A673 (cell line): ENCODE measurements around the gene SLC24A4. TPM values are rescaled to one million over a fixed set of nuclear protein-coding genes. Genes with fewer than 3 reads are reported as not detected.

ENCODE experiments used
- BruUV-seq: library from RNA; stranded (reverse); fragments of 400-500 nt; replicated peaks from 2 replicates; lab custom pipeline; 2021; lab: Mats Ljungman, UMichigan
- CTCF ChIA-PET: fragments of 300-600 bp; sonication (Branson Sonifier 250); formaldehyde crosslinking; loops from one replicate; lab custom pipeline; 2022; ENCODE audit warnings: antibody characterized with exemption; lab: Charles Lee
- POLR2A ChIA-PET: fragments of 300-600 bp; sonication (Branson Sonifier 250); formaldehyde crosslinking; loops from one replicate; lab custom pipeline; 2022; ENCODE audit warnings: antibody characterized with exemption; ENCODE audit not compliant: low non-redundant PET; lab: Charles Lee
- DNase-seq: peaks from one replicate; pipeline ENCODE4 v3.0.0-alpha.2; 2015; ENCODE audit warnings: low spot score
- H3K27ac ChIP-seq: fragments of 200-600 bp; sonication (generic); 2 replicates; pipeline ENCODE4 v1.5.1; 2016; ENCODE audit warnings: mixed run types, low read depth, mild to moderate bottlenecking, mixed read lengths, antibody characterized with exemption, low read length; ENCODE audit not compliant: poor library complexity, severe bottlenecking
- H3K27me3 ChIP-seq: fragments of 200-600 bp; sonication (generic); replicated peaks from 2 replicates; pipeline ENCODE4 v1.6.1; 2017; ENCODE audit warnings: mixed run types, low read depth, mild to moderate bottlenecking, mixed read lengths, antibody characterized with exemption, low read length; ENCODE audit not compliant: insufficient read depth, poor library complexity
- H3K36me3 ChIP-seq: fragments of 200-600 bp; sonication (generic); 2 replicates; pipeline ENCODE4 v1.6.1; 2016; ENCODE audit warnings: mixed run types, mild to moderate bottlenecking, mixed read lengths, antibody characterized with exemption, low read length; ENCODE audit not compliant: insufficient read depth, poor library complexity, severe bottlenecking
- H3K4me1 ChIP-seq: fragments of 200-600 bp; sonication (generic); 2 replicates; pipeline ENCODE4 v1.6.1; 2017; ENCODE audit warnings: mixed run types, mild to moderate bottlenecking, mixed read lengths, antibody characterized with exemption, low read length; ENCODE audit not compliant: insufficient read depth, poor library complexity, severe bottlenecking
- H3K4me3 ChIP-seq: fragments of 200-600 bp; sonication (generic); 2 replicates; pipeline ENCODE4 v1.5.1; 2016; ENCODE audit warnings: low read depth, mixed run types, mild to moderate bottlenecking, mixed read lengths, low read length; ENCODE audit not compliant: poor library complexity, severe bottlenecking
- H3K9me3 ChIP-seq: fragments of 200-600 bp; sonication (generic); 2 replicates; pipeline ENCODE4 v1.6.1; 2016; ENCODE audit warnings: mixed run types, low read depth, mild to moderate bottlenecking, mixed read lengths, antibody characterized with exemption, low read length; ENCODE audit not compliant: poor library complexity, severe bottlenecking
- CTCF ChIP-seq: fragments of 300-800, 200-600 bp; sonication (generic); conservative IDR thresholded peaks from 2 replicates; pipeline ENCODE4 v1.5.1; 2017; ENCODE audit warnings: low read depth, mild to moderate bottlenecking, antibody characterized with exemption, low read length, moderate library complexity, mixed read lengths
- EZH2 ChIP-seq: fragments of 200-600 bp; sonication (generic); IDR thresholded peaks from 2 replicates; pipeline ENCODE4 v1.6.1; 2017; ENCODE audit warnings: borderline replicate concordance, low read depth, mild to moderate bottlenecking, mixed read lengths, antibody characterized with exemption, low read length; ENCODE audit not compliant: poor library complexity, severe bottlenecking
- intact Hi-C: fragments of 100-400 bp; cut with micrococcal nuclease; formaldehyde crosslinking; loops from one replicate; pipeline ENCODE4 v1.10.0; 2022; ENCODE audit not compliant: unreplicated experiment
- total RNA-seq: library from RNA; stranded (reverse); gene quantifications from 2 replicates; pipeline ENCODE4 v1.2.3, GENCODE V29; 2021

The SLC24A4 gene
- total RNA-seq, 1 experiment from 2014 or later, result 0.15 TPM

GRCh38 chr14:92472860-92473259, 149.9 kb downstream of the SLC24A4 start:
- POLR2A ChIA-PET, result no interaction called here
- CTCF ChIA-PET, result no interaction called here
- TF ChIP-seq EZH2 (no peak), CTCF (no peak)
- Histone ChIP-seq H3K27me3 (no peaks in the 10 kb centered on the region), H3K4me3 (no peak overlapping the region), H3K4me1 (no peaks in the 10 kb centered on the region), H3K36me3 (no peaks in the 10 kb centered on the region), H3K9me3 (peaks cover 5% of the 10 kb centered on the region), H3K27ac (no peak overlapping the region)
- no peak for DNase-seq
- intact Hi-C loops, result no loop called here
- no TSS peak for BruUV-seq

GRCh38 chr14:92473261-92473968, 150.4 kb downstream of the SLC24A4 start:
- Histone ChIP-seq H3K36me3 (no peaks in the 10 kb centered on the region), H3K9me3 (peaks cover 5% of the 10 kb centered on the region), H3K4me1 (no peaks in the 10 kb centered on the region), H3K27me3 (no peaks in the 10 kb centered on the region), H3K4me3 (no peak overlapping the region), H3K27ac (no peak overlapping the region)
- ChIA-PET CTCF (no interaction called here), POLR2A (no interaction called here)
- DNase-seq, result no peak
- no TSS peak for BruUV-seq
- TF ChIP-seq CTCF (no peak), EZH2 (no peak)
- intact Hi-C loops, result no loop called here

DNA sequence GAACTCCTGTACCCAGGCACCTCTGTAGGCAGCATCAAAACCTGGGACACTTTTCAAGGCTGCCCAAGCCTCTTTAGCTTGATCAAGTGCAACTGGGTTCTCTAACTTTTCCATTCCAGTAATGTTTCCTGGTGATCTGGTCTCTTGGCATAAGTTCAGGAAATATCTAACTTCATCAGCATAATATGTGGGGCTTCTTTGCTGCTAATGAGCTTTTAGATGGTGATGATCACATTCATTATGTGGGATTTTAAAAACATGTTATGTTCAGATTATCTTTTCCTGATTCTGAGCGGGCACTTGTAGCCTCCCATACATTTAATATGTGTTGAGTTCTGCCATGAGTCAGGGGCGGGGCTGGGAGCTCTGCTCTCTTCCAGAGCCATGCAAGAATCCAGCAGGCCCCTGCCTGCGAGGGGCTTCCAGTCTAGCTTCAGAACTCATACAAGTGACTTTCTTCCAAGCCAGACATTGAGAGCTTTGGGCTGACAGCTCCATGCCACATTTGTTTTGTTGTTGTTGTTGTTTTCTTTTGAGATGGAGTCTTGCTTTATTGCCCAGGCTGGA, 151.1 kb downstream of the SLC24A4 start:
- no peaks in the 10 kb centered on the region for H3K36me3 ChIP-seq
- H3K27ac ChIP-seq, result no peak overlapping the region
- CTCF ChIA-PET, result no interaction called here
- H3K9me3 ChIP-seq, result peaks cover 5% of the 10 kb centered on the region
- no peaks in the 10 kb centered on the region for H3K4me1 ChIP-seq
- TF ChIP-seq EZH2 (no peak), CTCF (no peak)
- no peak for DNase-seq
- intact Hi-C loops, result no loop called here
- H3K27me3 ChIP-seq, result no peaks in the 10 kb centered on the region
- BruUV-seq, result no TSS peak
- no peak overlapping the region for H3K4me3 ChIP-seq
- POLR2A ChIA-PET, result no interaction called here
